ENCODE data around the gene NRARP. TPM values are rescaled to one million over a fixed set of nuclear protein-coding genes. Genes with fewer than 3 reads are reported as not detected.

NRARP gene
- total and polyA plus RNA-seq, 10 of the 15 experiments (the other 5 are each of a cell fraction or from before 2014, with no cell fraction given), result 0.06 to 9.2 (median 2.2) TPM; not detected in 2

GRCh38 chr9:137350696-137351584 lies 48.9 kb upstream of the NRARP start:
- ChIA-PET POLR2A (no interaction called here), CTCF (no interaction called here), SMC1A (ENCODE audit: uncharacterized antibody, unreplicated experiment) (no interaction called here), RAD21 (ENCODE audit: unreplicated experiment) (no interaction called here)
- intact Hi-C loops (cut with micrococcal nuclease; ENCODE audit: unreplicated experiment) (no loop called here), in situ Hi-C loops (cut with MboI) (no loop called here)
- Histone ChIP-seq H3K9ac (ENCODE audit: control insufficient read depth, insufficient read depth, low read length) (no peak overlapping the region), H3K27me3 (replicated peaks in 1 of 2; ENCODE audit: control insufficient read depth in 2 of 2, insufficient read depth in 2 of 2, low read length in 1 of 2) (no peaks in the 10 kb centered on the region), H3K4me2 (ENCODE audit: control insufficient read depth, insufficient read depth) (no peak overlapping the region), H3K9me3 (replicated peaks; ENCODE audit: control insufficient read depth, insufficient read depth, low read length) (peaks cover 13% of the 10 kb centered on the region), H3K4me1 (ENCODE audit: control insufficient read depth, insufficient read depth, low read length) (no peaks in the 10 kb centered on the region), H3K4me3 (no peak overlapping the region), H2AFZ (ENCODE audit: control insufficient read depth, low read depth, low read length) (no peak overlapping the region), H4K20me1 (ENCODE audit: control insufficient read depth, insufficient read depth) (no peaks in the 10 kb centered on the region), H3K79me2 (ENCODE audit: control insufficient read depth, insufficient read depth, low read length) (no peaks in the 10 kb centered on the region), H3K27ac (ENCODE audit: control insufficient read depth, insufficient read depth) (no peak overlapping the region), H3K36me3 (ENCODE audit: control insufficient read depth in 2 of 2, insufficient read depth in 2 of 2, low read length in 1 of 2) (no peaks in the 10 kb centered on the region)
- WGBS (ENCODE audit: insufficient coverage, insufficient replicate concordance, low lambda C conversion rate, missing lambda C conversion rate), result 72% methylated on average over 27 of the region's 30 CpGs
- BruUV-seq (replicated peaks), result no TSS peak
- ATAC-seq, result no peak
- no peak for DNase-seq (ENCODE audit: low read depth, low spot score)
- FAIRE-seq, result no peak
- TF ChIP-seq GABPA (IDR thresholded peaks at IDR 0.05; ENCODE audit: low read depth) (no peak), POLR2AphosphoS5 (IDR thresholded peaks at IDR 0.05; ENCODE audit: low read length) (no peak), ZSCAN29 (IDR thresholded peaks at IDR 0.05) (no peak), HSF1 (IDR thresholded peaks at IDR 0.05; ENCODE audit: low read depth, low read length) (no peak), ZBTB4 (CRISPR knock-in tag; IDR thresholded peaks at IDR 0.05) (no peak), NKRF (conservative IDR thresholded peaks at IDR 0.05) (no peak), USF2 (IDR thresholded peaks at IDR 0.05; ENCODE audit: borderline replicate concordance, low read depth, low read length) (no peak), POU2F2 (IDR thresholded peaks at IDR 0.05; ENCODE audit: borderline replicate concordance, low read depth, low read length) (no peak)
- TF ChIP-seq, protein P1, sequence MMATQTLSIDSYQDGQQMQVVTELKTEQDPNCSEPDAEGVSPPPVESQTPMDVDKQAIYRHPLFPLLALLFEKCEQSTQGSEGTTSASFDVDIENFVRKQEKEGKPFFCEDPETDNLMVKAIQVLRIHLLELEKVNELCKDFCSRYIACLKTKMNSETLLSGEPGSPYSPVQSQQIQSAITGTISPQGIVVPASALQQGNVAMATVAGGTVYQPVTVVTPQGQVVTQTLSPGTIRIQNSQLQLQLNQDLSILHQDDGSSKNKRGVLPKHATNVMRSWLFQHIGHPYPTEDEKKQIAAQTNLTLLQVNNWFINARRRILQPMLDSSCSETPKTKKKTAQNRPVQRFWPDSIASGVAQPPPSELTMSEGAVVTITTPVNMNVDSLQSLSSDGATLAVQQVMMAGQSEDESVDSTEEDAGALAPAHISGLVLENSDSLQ (IDR thresholded peaks at IDR 0.05), result no peak

All from GM12878 (cell line).